ENCODE data around the gene SMIM5. TPM values are rescaled to one million over a fixed set of nuclear protein-coding genes. Genes with fewer than 3 reads are reported as not detected.

The SMIM5 gene
- total and polyA plus RNA-seq, 2 of the 13 experiments (the other 11 are each of a cell fraction or from before 2014, with no cell fraction given), result not detected

GRCh38 chr17:75594499-75595283 lies 38.5 kb upstream of the SMIM5 start (continued):
- TF ChIP-seq, protein P1, sequence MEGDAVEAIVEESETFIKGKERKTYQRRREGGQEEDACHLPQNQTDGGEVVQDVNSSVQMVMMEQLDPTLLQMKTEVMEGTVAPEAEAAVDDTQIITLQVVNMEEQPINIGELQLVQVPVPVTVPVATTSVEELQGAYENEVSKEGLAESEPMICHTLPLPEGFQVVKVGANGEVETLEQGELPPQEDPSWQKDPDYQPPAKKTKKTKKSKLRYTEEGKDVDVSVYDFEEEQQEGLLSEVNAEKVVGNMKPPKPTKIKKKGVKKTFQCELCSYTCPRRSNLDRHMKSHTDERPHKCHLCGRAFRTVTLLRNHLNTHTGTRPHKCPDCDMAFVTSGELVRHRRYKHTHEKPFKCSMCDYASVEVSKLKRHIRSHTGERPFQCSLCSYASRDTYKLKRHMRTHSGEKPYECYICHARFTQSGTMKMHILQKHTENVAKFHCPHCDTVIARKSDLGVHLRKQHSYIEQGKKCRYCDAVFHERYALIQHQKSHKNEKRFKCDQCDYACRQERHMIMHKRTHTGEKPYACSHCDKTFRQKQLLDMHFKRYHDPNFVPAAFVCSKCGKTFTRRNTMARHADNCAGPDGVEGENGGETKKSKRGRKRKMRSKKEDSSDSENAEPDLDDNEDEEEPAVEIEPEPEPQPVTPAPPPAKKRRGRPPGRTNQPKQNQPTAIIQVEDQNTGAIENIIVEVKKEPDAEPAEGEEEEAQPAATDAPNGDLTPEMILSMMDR (CRISPR knock-in tag; IDR thresholded peaks at IDR 0.05), result peak; percentile 71
- TF ChIP-seq CHD2 (IDR thresholded peaks at IDR 0.05; ENCODE audit: low read depth, low read length) (peak; percentile 83), RXRA (CRISPR knock-in tag; IDR thresholded peaks at IDR 0.05) (peak; percentile 47; the same call in 1 of the 2 replicates)

GRCh38 chr17:75595284-75595919 lies 37.8 kb upstream of the SMIM5 start:
- H3K4me2 ChIP-seq (ENCODE audit: low read depth, low read length), result no peak overlapping the region
- BruUV-seq (replicated peaks), result no TSS peak
- no peak for FAIRE-seq
- H3K9me3 ChIP-seq (ENCODE audit: low read length), result no peaks in the 10 kb centered on the region
- in situ Hi-C loops (cut with HindIII; ENCODE audit: extremely low pct_ligation_motif_present, low pct_unique_long_range_greater_than_20kb) (loop anchor here (10.0 kb wide), 1 partner anchor 171 kb away; no protein-coding TSS in a partner anchor), intact Hi-C loops (cut with micrococcal nuclease; ENCODE audit: unreplicated experiment) (no loop called here)
- no peak for DNase-seq (ENCODE audit: low spot score)
- no peak overlapping the region for H3K9ac ChIP-seq (ENCODE audit: insufficient read depth, low read depth, low read length)
- TF ChIP-seq ZNF768 (CRISPR knock-in tag; IDR thresholded peaks at IDR 0.05) (peak; percentile 98), ZNF263 (CRISPR knock-in tag; IDR thresholded peaks at IDR 0.05) (peak; percentile 61; the same call in 1 of the 2 replicates), ZNF737 (CRISPR knock-in tag; IDR thresholded peaks at IDR 0.05; ENCODE audit: borderline replicate concordance) (no peak), KDM5B (CRISPR knock-in tag; IDR thresholded peaks at IDR 0.05; ENCODE audit: borderline replicate concordance) (0 out of 2 replicates have a peak, but pooled peaks have one; percentile 5), CAMTA2 (CRISPR knock-in tag; IDR thresholded peaks at IDR 0.05; ENCODE audit: borderline replicate concordance) (no peak)
- ChIA-PET CTCF (ENCODE audit: low intra/inter-chr PET ratio, low total read pairs) (interaction anchor here (1.6 kb wide), 1 partner anchor 37 kb away, joined by 4 read pairs; the partner anchor contains the start of gene SMIM5), POLR2A (no interaction called here)
- no peaks in the 10 kb centered on the region for H3K79me2 ChIP-seq (ENCODE audit: insufficient read depth, low read length)
- peaks cover 22 to 42% of the 10 kb centered on the region in 2 experiments for H3K27me3 ChIP-seq (ENCODE audit: control insufficient read depth in 1 of 2, insufficient read depth in 2 of 2, low read length in 2 of 2)
- H3K4me3 ChIP-seq (replicated peaks in 1 of 3; ENCODE audit: insufficient read depth in 1 of 3, low read depth in 2 of 3, low read length in 3 of 3), result no peak overlapping the region
- H3K4me1 ChIP-seq (ENCODE audit: insufficient read depth, low read length), result peaks cover 13% of the 10 kb centered on the region
- H3K27ac ChIP-seq (ENCODE audit: extremely low read length, insufficient read depth, low read length), result no peak overlapping the region
- H4K20me1 ChIP-seq (ENCODE audit: insufficient read depth, low read length), result no peaks in the 10 kb centered on the region
- 17% methylated on average over 6 of the region's 13 CpGs for WGBS (ENCODE audit: low lambda C conversion rate)
- no peaks in the 10 kb centered on the region for H3K36me3 ChIP-seq (replicated peaks in 1 of 2; ENCODE audit: control insufficient read depth in 1 of 2, insufficient read depth in 2 of 2, low read length in 2 of 2)
- no peak overlapping the region for H2AFZ ChIP-seq (ENCODE audit: low read length)
- peak; percentile 23 for ATAC-seq

Data from HepG2 (cell line).